ENCODE results near the gene SLC25A21.
"Not testable (repeated sequence)": the region's sequence is repeated elsewhere in the genome, so short reads cannot be mapped to it uniquely, and the experiment has no call there.

The SLC25A21 gene

GRCh38 chr14:36818246-36818645 lies 354.2 kb downstream of the SLC25A21 start:
- no peak for DNase-seq

- no peak for DNase-seq
Measured at GRCh38 chr14:36817071-36817930, 355.1 kb downstream of the SLC25A21 start.

GRCh38 chr14:36816481-36816880 lies 355.9 kb downstream of the SLC25A21 start:
- no peak for DNase-seq

GRCh38 chr14:36814783-36815182 lies 357.6 kb downstream of the SLC25A21 start:
- DNase-seq: not testable (repeated sequence)

- DNase-seq: no peak
Measured at GRCh38 chr14:36810209-36810608, 362.2 kb downstream of the SLC25A21 start.

GRCh38 chr14:36807727-36808126 lies 364.7 kb downstream of the SLC25A21 start:
- no peak for DNase-seq

- no peak for DNase-seq
Measured at GRCh38 chr14:36805131-36805559, 367.3 kb downstream of the SLC25A21 start.

- no peak for DNase-seq
Measured at GRCh38 chr14:36797634-36798033, 374.8 kb downstream of the SLC25A21 start.

GRCh38 chr14:36791402-36791801 lies 381.0 kb downstream of the SLC25A21 start:
- DNase-seq: no peak

- DNase-seq: no peak
Measured at GRCh38 chr14:36785511-36785910, 386.9 kb downstream of the SLC25A21 start.

- DNase-seq: no peak
Measured at GRCh38 chr14:36784541-36784940, 387.9 kb downstream of the SLC25A21 start.

- DNase-seq: no peak
Measured at GRCh38 chr14:36781897-36782296, 390.5 kb downstream of the SLC25A21 start.

- no peak for DNase-seq
Measured at GRCh38 chr14:36773558-36773957, 398.8 kb downstream of the SLC25A21 start.

GRCh38 chr14:36773136-36773540 lies 399.3 kb downstream of the SLC25A21 start:
- peak; percentile 65 for DNase-seq

- DNase-seq: no peak
Measured at GRCh38 chr14:36771028-36771640, 401.3 kb downstream of the SLC25A21 start.

- no peak for DNase-seq
Measured at GRCh38 chr14:36768638-36769337, 403.6 kb downstream of the SLC25A21 start.

- DNase-seq: no peak
Measured at GRCh38 chr14:36767603-36768281, 404.7 kb downstream of the SLC25A21 start.

GRCh38 chr14:36766974-36767373 lies 405.4 kb downstream of the SLC25A21 start:
- DNase-seq: no peak

GRCh38 chr14:36757734-36758601 lies 414.4 kb downstream of the SLC25A21 start:
- DNase-seq: no peak

GRCh38 chr14:36756226-36756625 lies 416.2 kb downstream of the SLC25A21 start:
- no peak for DNase-seq

GRCh38 chr14:36755756-36756155 lies 416.6 kb downstream of the SLC25A21 start:
- DNase-seq: no peak

- DNase-seq: no peak
Measured at GRCh38 chr14:36751920-36752319, 420.5 kb downstream of the SLC25A21 start.
